DMS153 (cell line): Measurements from ENCODE around the gene ARRB1.

ENCODE experiments used
- DNase-seq: peaks from one replicate; lab custom pipeline; 2025; lab: John Stamatoyannopoulos, UW

Gene ARRB1

GRCh38 chr11:75225794-75226193, 125.7 kb downstream of the ARRB1 start:
- no peak for DNase-seq

GRCh38 chr11:75223954-75224643, 127.4 kb downstream of the ARRB1 start:
- DNase-seq = no peak

GRCh38 chr11:75219869-75220268, 131.6 kb downstream of the ARRB1 start:
- no peak for DNase-seq

- DNase-seq = no peak
Observed at GRCh38 chr11:75214843-75215242, 136.6 kb downstream of the ARRB1 start.

- DNase-seq = no peak
Observed at GRCh38 chr11:75214411-75214821, 137.0 kb downstream of the ARRB1 start.
